ENCODE data around the gene PPEF1. TPM values are rescaled to one million over a fixed set of nuclear protein-coding genes. Genes with fewer than 3 reads are reported as not detected.
"Not testable (repeated sequence)": the region's sequence is repeated elsewhere in the genome, so short reads cannot be mapped to it uniquely, and the experiment has no call there.

The PPEF1 gene
- total RNA-seq, 1 experiment from 2014 or later, result 0.54 TPM

DNA sequence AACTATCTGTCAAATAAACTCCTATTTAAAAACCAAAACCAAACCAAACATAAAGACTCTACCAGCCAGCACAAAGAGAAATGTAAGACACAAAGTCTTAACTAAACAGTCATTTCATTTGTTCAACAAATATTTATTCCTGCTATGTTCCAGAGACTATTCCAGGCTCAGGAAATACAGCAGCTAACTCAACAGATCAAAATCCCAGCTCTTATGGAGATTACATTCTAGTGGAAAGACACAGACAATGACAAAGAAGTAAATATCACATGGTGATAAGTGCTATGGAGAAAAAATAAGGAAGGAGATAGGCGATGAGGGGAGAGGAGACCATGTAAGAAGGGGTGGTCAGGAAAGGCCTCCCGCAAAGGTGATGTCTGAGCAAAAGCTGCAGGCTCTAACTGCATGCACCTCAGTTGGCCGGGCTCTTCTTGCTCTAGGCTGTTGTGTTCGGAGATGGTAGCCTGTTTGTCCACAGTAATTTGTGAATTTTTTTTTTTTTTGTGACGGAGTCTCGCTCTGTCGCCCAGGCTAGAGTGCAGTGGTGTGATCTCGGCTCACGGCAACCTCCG is 15.1 kb downstream of the PPEF1 start:
- BruUV-seq (replicated peaks), result no TSS peak
- CTCF ChIA-PET, result no interaction called here
- intact Hi-C loops (cut with micrococcal nuclease; ENCODE audit: unreplicated experiment), result loop anchor here (1.0 to 5.0 kb wide), 4 partner anchors 35 to 164 kb away; no protein-coding TSS in a partner anchor

DNA sequence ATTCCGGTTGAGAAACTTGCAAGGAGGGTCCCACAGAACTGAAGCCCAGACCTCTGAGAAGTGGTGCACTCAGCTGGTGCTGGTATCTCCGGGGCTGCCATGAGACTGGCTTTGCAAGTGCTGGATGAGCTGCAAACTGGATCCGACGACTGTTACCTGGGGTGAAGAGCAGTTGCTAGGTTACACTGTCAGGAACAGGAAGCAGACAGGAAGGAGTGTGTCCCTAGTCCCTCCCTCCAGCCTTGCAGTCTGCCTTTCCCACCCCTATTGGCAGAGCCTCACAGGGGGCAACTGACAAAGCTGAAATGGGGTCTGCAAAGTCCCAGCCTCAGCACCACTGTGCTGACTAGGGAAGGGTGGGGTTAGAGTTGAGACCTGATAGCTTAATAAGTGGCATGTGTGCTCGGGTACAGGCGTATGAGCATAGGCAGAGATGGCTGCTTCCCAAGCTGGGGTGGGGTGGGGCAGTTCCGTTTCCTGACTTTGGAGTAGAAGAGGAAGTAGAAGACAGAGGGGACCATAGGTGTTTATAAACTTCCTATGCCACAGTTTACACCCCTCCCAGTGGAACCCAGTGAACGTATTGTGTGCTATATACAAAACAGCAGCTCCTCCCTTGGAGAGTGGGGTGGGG is 18.0 kb downstream of the PPEF1 start:
- peaks cover 12% of the 10 kb centered on the region; the same call in 1 of the 2 replicates for H3K4me1 ChIP-seq
- no peaks in the 10 kb centered on the region for H3K36me3 ChIP-seq (ENCODE audit: control insufficient read depth, insufficient read depth, low read length)
- Mint-ChIP-seq H3K27ac (ENCODE audit: unreplicated experiment) (no peak overlapping the region), H3K9me3 (ENCODE audit: unreplicated experiment) (peaks cover 8% of the 10 kb centered on the region), H3K4me3 (ENCODE audit: unreplicated experiment) (no peak overlapping the region), H3K4me1 (ENCODE audit: low read depth, unreplicated experiment) (peaks cover 8% of the 10 kb centered on the region), H3K36me3 (ENCODE audit: insufficient read depth, unreplicated experiment) (no peaks in the 10 kb centered on the region), H3K27me3 (ENCODE audit: insufficient read depth, unreplicated experiment) (no peaks in the 10 kb centered on the region)
- no peaks in the 10 kb centered on the region for H3K9me3 ChIP-seq
- intact Hi-C loops (cut with micrococcal nuclease; ENCODE audit: unreplicated experiment), result no loop called here
- no peak for DNase-seq
- no TSS peak for BruUV-seq (replicated peaks)
- ChIA-PET CTCF (no interaction called here), POLR2A (no interaction called here)
- TF ChIP-seq, protein P1, sequence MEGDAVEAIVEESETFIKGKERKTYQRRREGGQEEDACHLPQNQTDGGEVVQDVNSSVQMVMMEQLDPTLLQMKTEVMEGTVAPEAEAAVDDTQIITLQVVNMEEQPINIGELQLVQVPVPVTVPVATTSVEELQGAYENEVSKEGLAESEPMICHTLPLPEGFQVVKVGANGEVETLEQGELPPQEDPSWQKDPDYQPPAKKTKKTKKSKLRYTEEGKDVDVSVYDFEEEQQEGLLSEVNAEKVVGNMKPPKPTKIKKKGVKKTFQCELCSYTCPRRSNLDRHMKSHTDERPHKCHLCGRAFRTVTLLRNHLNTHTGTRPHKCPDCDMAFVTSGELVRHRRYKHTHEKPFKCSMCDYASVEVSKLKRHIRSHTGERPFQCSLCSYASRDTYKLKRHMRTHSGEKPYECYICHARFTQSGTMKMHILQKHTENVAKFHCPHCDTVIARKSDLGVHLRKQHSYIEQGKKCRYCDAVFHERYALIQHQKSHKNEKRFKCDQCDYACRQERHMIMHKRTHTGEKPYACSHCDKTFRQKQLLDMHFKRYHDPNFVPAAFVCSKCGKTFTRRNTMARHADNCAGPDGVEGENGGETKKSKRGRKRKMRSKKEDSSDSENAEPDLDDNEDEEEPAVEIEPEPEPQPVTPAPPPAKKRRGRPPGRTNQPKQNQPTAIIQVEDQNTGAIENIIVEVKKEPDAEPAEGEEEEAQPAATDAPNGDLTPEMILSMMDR (IDR thresholded peaks at IDR 0.05; ENCODE audit: insufficient read depth in 1 of 2, low read depth in 1 of 2, low read length in 1 of 2, severe bottlenecking in 1 of 2, unreplicated experiment in 1 of 2), result no peak
- no peak overlapping the region for H3K4me3 ChIP-seq (ENCODE audit: low read depth, low read length)
- no peaks in the 10 kb centered on the region for H3K27me3 ChIP-seq (replicated peaks; ENCODE audit: control insufficient read depth, insufficient read depth, low read length)

More for the DNA sequence above, 15.1 kb downstream of the PPEF1 start:
- TF ChIP-seq, protein P1 (IDR thresholded peaks at IDR 0.05; ENCODE audit: insufficient read depth in 1 of 2, low read depth in 1 of 2, low read length in 1 of 2, severe bottlenecking in 1 of 2, unreplicated experiment in 1 of 2), result no peak
- Mint-ChIP-seq H3K27me3 (ENCODE audit: insufficient read depth, unreplicated experiment) (no peaks in the 10 kb centered on the region), H3K9me3 (ENCODE audit: unreplicated experiment) (peaks cover 4% of the 10 kb centered on the region), H3K4me1 (ENCODE audit: low read depth, unreplicated experiment) (peaks cover 8% of the 10 kb centered on the region), H3K27ac (ENCODE audit: unreplicated experiment) (peak overlapping the region; percentile 49), H3K36me3 (ENCODE audit: insufficient read depth, unreplicated experiment) (no peaks in the 10 kb centered on the region), H3K4me3 (ENCODE audit: unreplicated experiment) (peak overlapping the region; percentile 33)
- H3K4me1 ChIP-seq, result peaks cover 12% of the 10 kb centered on the region; the same call in 1 of the 2 replicates
- DNase-seq, result peak; percentile 33 to 36
- no peaks in the 10 kb centered on the region for H3K36me3 ChIP-seq (ENCODE audit: control insufficient read depth, insufficient read depth, low read length)
- no peaks in the 10 kb centered on the region for H3K27me3 ChIP-seq (replicated peaks; ENCODE audit: control insufficient read depth, insufficient read depth, low read length)
- no peak overlapping the region for H3K4me3 ChIP-seq (ENCODE audit: low read depth, low read length)
- POLR2A ChIA-PET, result no interaction called here
- no peaks in the 10 kb centered on the region for H3K9me3 ChIP-seq

DNA sequence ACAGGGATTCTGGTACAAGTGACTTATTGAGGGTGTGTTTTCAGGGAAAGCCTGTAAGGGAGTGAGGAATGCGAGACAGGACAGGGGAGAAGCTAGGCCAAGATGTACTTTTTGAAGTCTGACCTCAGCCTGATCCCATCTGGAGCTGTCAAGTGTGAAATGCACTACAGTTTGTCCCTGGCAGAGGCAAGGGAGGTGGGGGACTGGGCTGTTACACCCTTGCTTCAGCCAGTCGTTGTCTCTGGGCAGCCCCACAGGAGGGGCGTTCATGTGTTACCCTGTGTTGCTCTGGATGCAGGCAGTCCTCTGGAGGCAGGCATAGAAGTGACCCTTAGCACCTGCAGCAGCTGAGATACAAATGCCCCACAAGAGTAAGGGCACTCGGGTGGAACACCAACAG is 25.8 kb downstream of the PPEF1 start:
- no peaks in the 10 kb centered on the region for H3K36me3 ChIP-seq (ENCODE audit: control insufficient read depth, insufficient read depth, low read length)
- ChIA-PET CTCF (no interaction called here), POLR2A (no interaction called here)
- H3K4me1 ChIP-seq, result no peaks in the 10 kb centered on the region
- H3K4me3 ChIP-seq (ENCODE audit: low read depth, low read length), result no peak overlapping the region
- Mint-ChIP-seq H3K27ac (ENCODE audit: unreplicated experiment) (no peak overlapping the region), H3K9me3 (ENCODE audit: unreplicated experiment) (peaks cover 16% of the 10 kb centered on the region), H3K4me1 (ENCODE audit: low read depth, unreplicated experiment) (no peaks in the 10 kb centered on the region), H3K27me3 (ENCODE audit: insufficient read depth, unreplicated experiment) (no peaks in the 10 kb centered on the region), H3K4me3 (ENCODE audit: unreplicated experiment) (no peak overlapping the region), H3K36me3 (ENCODE audit: insufficient read depth, unreplicated experiment) (no peaks in the 10 kb centered on the region)
- H3K9me3 ChIP-seq, result no peaks in the 10 kb centered on the region
- TF ChIP-seq, protein P1 (IDR thresholded peaks at IDR 0.05; ENCODE audit: insufficient read depth in 1 of 2, low read depth in 1 of 2, low read length in 1 of 2, severe bottlenecking in 1 of 2, unreplicated experiment in 1 of 2), result no peak
- intact Hi-C loops (cut with micrococcal nuclease; ENCODE audit: unreplicated experiment), result no loop called here
- H3K27me3 ChIP-seq (replicated peaks; ENCODE audit: control insufficient read depth, insufficient read depth, low read length), result no peaks in the 10 kb centered on the region
- DNase-seq, result no peak
- BruUV-seq (replicated peaks), result no TSS peak

DNA sequence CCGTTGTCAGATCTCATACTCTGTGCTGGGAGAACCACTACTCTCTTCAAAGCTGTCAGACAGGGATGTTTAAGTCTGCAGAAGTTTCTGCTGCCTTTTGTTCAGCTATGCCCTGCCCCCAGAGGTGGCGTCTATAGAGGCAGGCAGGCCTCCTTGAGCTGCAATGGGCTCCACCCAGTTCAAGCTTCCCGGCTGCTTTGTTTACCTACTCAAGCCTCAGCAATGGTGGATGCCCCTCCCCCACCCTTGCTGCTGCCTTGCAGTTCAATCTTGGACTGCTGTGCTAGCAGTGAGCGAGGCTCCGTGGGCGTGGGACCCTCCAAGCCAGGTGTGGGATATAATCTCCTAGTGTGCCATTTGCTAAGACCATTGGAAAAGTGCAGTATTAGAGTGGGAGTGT is 32.2 kb downstream of the PPEF1 start:
- BruUV-seq (replicated peaks); H3K4me1 ChIP-seq; H3K4me3 Mint-ChIP-seq (ENCODE audit: unreplicated experiment); H3K9me3 ChIP-seq; POLR2A ChIA-PET; H3K36me3 ChIP-seq (ENCODE audit: control insufficient read depth, insufficient read depth, low read length); H3K27me3 Mint-ChIP-seq (ENCODE audit: insufficient read depth, unreplicated experiment); H3K27me3 ChIP-seq (replicated peaks; ENCODE audit: control insufficient read depth, insufficient read depth, low read length); H3K4me3 ChIP-seq (ENCODE audit: low read depth, low read length); H3K36me3 Mint-ChIP-seq (ENCODE audit: insufficient read depth, unreplicated experiment); H3K4me1 Mint-ChIP-seq (ENCODE audit: low read depth, unreplicated experiment); H3K27ac Mint-ChIP-seq (ENCODE audit: unreplicated experiment); intact Hi-C loops (cut with micrococcal nuclease; ENCODE audit: unreplicated experiment): not testable (repeated sequence)
- DNase-seq, result peak in 1 of 2 experiments; percentile 41
- CTCF ChIA-PET, result interaction anchor here (0.7 kb wide), 1 partner anchor 182 kb away, joined by 4 read pairs; no protein-coding TSS in a partner anchor
- H3K9me3 Mint-ChIP-seq (ENCODE audit: unreplicated experiment), result peaks cover 18% of the 10 kb centered on the region
